ENCODE results near the gene IDH3G.
"Not testable (repeated sequence)": the region's sequence is repeated elsewhere in the genome, so short reads cannot be mapped to it uniquely, and the experiment has no call there.

IDH3G gene

GRCh38 chrX:153746991-153747390 lies 47.2 kb downstream of the IDH3G start:
- DNase-seq: not testable (repeated sequence)

- no peak for DNase-seq
These were observed 47.8 kb downstream of the IDH3G start for GRCh38 chrX:153746359-153746758.

- DNase-seq: not testable (repeated sequence)
These were observed 49.1 kb downstream of the IDH3G start for GRCh38 chrX:153745067-153745433.

GRCh38 chrX:153744210-153745066 lies 49.7 kb downstream of the IDH3G start:
- no peak for DNase-seq

- not testable (repeated sequence) for DNase-seq
These were observed 50.5 kb downstream of the IDH3G start for GRCh38 chrX:153743468-153744209.

- DNase-seq: not testable (repeated sequence)
These were observed 51.2 kb downstream of the IDH3G start for GRCh38 chrX:153742796-153743467.

- not testable (repeated sequence) for DNase-seq
These were observed 52.1 kb downstream of the IDH3G start for GRCh38 chrX:153742111-153742510.

GRCh38 chrX:153741446-153741845 lies 52.7 kb downstream of the IDH3G start:
- no peak for DNase-seq

- no peak for DNase-seq
These were observed 53.4 kb downstream of the IDH3G start for GRCh38 chrX:153740631-153741222.

GRCh38 chrX:153739754-153740486 lies 54.3 kb downstream of the IDH3G start:
- DNase-seq: no peak

- no peak for DNase-seq
These were observed 56.0 kb downstream of the IDH3G start for GRCh38 chrX:153738056-153738605.

- DNase-seq: no peak
These were observed 57.2 kb downstream of the IDH3G start for GRCh38 chrX:153736871-153737441.

- DNase-seq: no peak
These were observed 57.9 kb downstream of the IDH3G start for GRCh38 chrX:153736071-153736820.
